Measurements from ENCODE around the gene VPS26B.

DNA sequence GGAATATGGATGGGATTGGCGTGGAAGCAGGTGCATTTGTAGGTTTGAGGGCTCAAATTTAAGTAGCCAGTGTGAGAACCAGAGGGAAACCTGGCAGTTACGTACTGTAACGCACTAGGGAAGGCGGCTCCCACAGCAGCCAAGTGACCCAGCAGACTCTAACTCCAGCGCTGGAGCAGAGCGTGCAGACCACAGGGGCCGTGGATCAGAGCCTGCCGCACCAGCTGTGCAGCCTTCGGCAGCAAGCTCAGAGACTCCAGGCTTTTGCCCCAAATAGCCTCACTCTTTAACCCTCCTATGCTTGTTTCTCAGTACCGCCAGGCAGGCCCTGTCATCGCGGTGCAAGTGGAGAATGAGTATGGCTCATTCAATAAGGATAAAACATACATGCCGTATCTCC is 64.0 kb downstream of the VPS26B start:
- TF ChIP-seq CTCF (IDR thresholded peaks at IDR 0.05) = no peak
- TF ChIP-seq POLR2A (IDR thresholded peaks at IDR 0.05) = no peak

Data from sigmoid colon (tissue), 3 donors.